Skin of body (tissue), 2 donors: ENCODE data around the gene SHISAL2A. TPM values are rescaled to one million over a fixed set of nuclear protein-coding genes. Genes with fewer than 3 reads are reported as not detected.

Experiments
- DNase-seq: peaks from one replicate; lab custom pipeline; 2025; lab: John Stamatoyannopoulos, UW
- total RNA-seq: library from RNA; depleted of rRNA; stranded (reverse); fragments of >200 nt; gene quantifications from one replicate; pipeline ENCODE4 v1.2.3, GENCODE V29; 2014

The SHISAL2A gene
- total RNA-seq, 1 donor from 2014 or later, result 0.49 TPM

- no peak for DNase-seq
These were observed 17.4 kb upstream of the SHISAL2A start for GRCh38 chr1:52615489-52616042.

- no peak for DNase-seq
These were observed 11.0 kb upstream of the SHISAL2A start for GRCh38 chr1:52621950-52622349.

- DNase-seq, result no peak
These were observed 9.2 kb upstream of the SHISAL2A start for GRCh38 chr1:52623812-52624211.

- no peak for DNase-seq
These were observed 5.9 kb upstream of the SHISAL2A start for GRCh38 chr1:52627028-52627427.

GRCh38 chr1:52628614-52629324, 4.2 kb upstream of the SHISAL2A start:
- DNase-seq, result no peak

- DNase-seq, result no peak
These were observed 3.7 kb upstream of the SHISAL2A start for GRCh38 chr1:52629325-52629643.

- DNase-seq, result no peak
These were observed 3.3 kb upstream of the SHISAL2A start for GRCh38 chr1:52629667-52630066.

GRCh38 chr1:52631759-52632331, 1.1 kb upstream of the SHISAL2A start:
- DNase-seq, result no peak

- no peak for DNase-seq
These were observed 355 bp downstream of the SHISAL2A start for GRCh38 chr1:52633291-52633754.

GRCh38 chr1:52634111-52634510, 1.1 kb downstream of the SHISAL2A start:
- no peak for DNase-seq

- no peak for DNase-seq
These were observed 2.5 kb downstream of the SHISAL2A start for GRCh38 chr1:52635321-52636089.

- DNase-seq, result no peak
These were observed 4.0 kb downstream of the SHISAL2A start for GRCh38 chr1:52636721-52637695.

- DNase-seq, result no peak
These were observed 5.0 kb downstream of the SHISAL2A start for GRCh38 chr1:52637946-52638345.

GRCh38 chr1:52640697-52641096, 7.7 kb downstream of the SHISAL2A start:
- no peak for DNase-seq

GRCh38 chr1:52641307-52641706, 8.3 kb downstream of the SHISAL2A start:
- no peak for DNase-seq

- no peak for DNase-seq
These were observed 12.3 kb downstream of the SHISAL2A start for GRCh38 chr1:52645261-52645660.

GRCh38 chr1:52651904-52652303, 18.9 kb downstream of the SHISAL2A start:
- DNase-seq, result no peak

GRCh38 chr1:52653207-52653849, 20.4 kb downstream of the SHISAL2A start:
- DNase-seq, result no peak

GRCh38 chr1:52654063-52654462, 21.1 kb downstream of the SHISAL2A start:
- DNase-seq, result no peak

GRCh38 chr1:52657702-52658101, 24.7 kb downstream of the SHISAL2A start:
- DNase-seq, result no peak

- no peak for DNase-seq
These were observed 25.8 kb downstream of the SHISAL2A start for GRCh38 chr1:52658795-52659194.
